GM03348 (cell line): ENCODE data around the gene SPIN2B.
"Not testable (repeated sequence)": the region's sequence is repeated elsewhere in the genome, so short reads cannot be mapped to it uniquely, and the experiment has no call there.

Experiments used
- DNase-seq: peaks from one replicate; pipeline ENCODE4 v3.0.0; 2012; ENCODE audit warnings: low spot score

SPIN2B gene

GRCh38 chrX:57121162-57121755 lies at the start of gene SPIN2B:
Gene SPIN2B, minus strand, starts transcription at chrX:57121548.
- peak; percentile 91 for DNase-seq

GRCh38 chrX:57156397-57157049 lies 35.2 kb upstream of the SPIN2B start:
- peak; percentile 56 for DNase-seq

- no peak for DNase-seq
These were observed 33.8 kb upstream of the SPIN2B start for GRCh38 chrX:57155171-57155570.

GRCh38 chrX:57152222-57152621 lies 30.9 kb upstream of the SPIN2B start:
- not testable (repeated sequence) for DNase-seq

GRCh38 chrX:57138674-57139073 lies 17.3 kb upstream of the SPIN2B start:
- DNase-seq, result no peak

GRCh38 chrX:57137501-57137900 lies 16.2 kb upstream of the SPIN2B start:
- peak; percentile 54 for DNase-seq

- peak; percentile 10 for DNase-seq
These were observed 15.7 kb upstream of the SPIN2B start, which contains the start of gene SPIN2A for GRCh38 chrX:57137073-57137472. Gene SPIN2A, minus strand, starts transcription at chrX:57137397. Its CDS starts 800 bp downstream, at chrX:57136597.

GRCh38 chrX:57136589-57136988 lies 15.2 kb upstream of the SPIN2B start:
- DNase-seq, result not testable (repeated sequence)

- no peak for DNase-seq
These were observed 13.9 kb upstream of the SPIN2B start for GRCh38 chrX:57135287-57135686.

- DNase-seq, result no peak
These were observed 13.4 kb upstream of the SPIN2B start for GRCh38 chrX:57134702-57135101.

GRCh38 chrX:57133706-57134105 lies 12.4 kb upstream of the SPIN2B start:
- DNase-seq, result no peak

- DNase-seq, result not testable (repeated sequence)
These were observed 11.9 kb upstream of the SPIN2B start for GRCh38 chrX:57133284-57133683.

- DNase-seq, result no peak
These were observed 10.7 kb upstream of the SPIN2B start for GRCh38 chrX:57132046-57132445.

GRCh38 chrX:57121816-57122215 lies 468 bp upstream of the SPIN2B start:
- no peak for DNase-seq

GRCh38 chrX:57120619-57121161 lies 658 bp downstream of the SPIN2B start:
- peak; percentile 11 for DNase-seq

GRCh38 chrX:57119416-57119815 lies 1.9 kb downstream of the SPIN2B start:
- DNase-seq, result no peak

GRCh38 chrX:57117566-57117965 lies 3.8 kb downstream of the SPIN2B start:
- DNase-seq, result not testable (repeated sequence)

- no peak for DNase-seq
These were observed 16.4 kb downstream of the SPIN2B start for GRCh38 chrX:57104921-57105398.

- DNase-seq, result no peak
These were observed 16.9 kb downstream of the SPIN2B start for GRCh38 chrX:57104406-57104805.

- no peak for DNase-seq
These were observed 17.9 kb downstream of the SPIN2B start for GRCh38 chrX:57103489-57103888.

- DNase-seq, result not testable (repeated sequence)
These were observed 18.4 kb downstream of the SPIN2B start for GRCh38 chrX:57102918-57103317.

GRCh38 chrX:57083143-57083542 lies 38.2 kb downstream of the SPIN2B start:
- no peak for DNase-seq

- DNase-seq, result no peak
These were observed 46.9 kb downstream of the SPIN2B start for GRCh38 chrX:57074458-57074857.
